Measurements from ENCODE around the gene UBXN7.

DNA sequence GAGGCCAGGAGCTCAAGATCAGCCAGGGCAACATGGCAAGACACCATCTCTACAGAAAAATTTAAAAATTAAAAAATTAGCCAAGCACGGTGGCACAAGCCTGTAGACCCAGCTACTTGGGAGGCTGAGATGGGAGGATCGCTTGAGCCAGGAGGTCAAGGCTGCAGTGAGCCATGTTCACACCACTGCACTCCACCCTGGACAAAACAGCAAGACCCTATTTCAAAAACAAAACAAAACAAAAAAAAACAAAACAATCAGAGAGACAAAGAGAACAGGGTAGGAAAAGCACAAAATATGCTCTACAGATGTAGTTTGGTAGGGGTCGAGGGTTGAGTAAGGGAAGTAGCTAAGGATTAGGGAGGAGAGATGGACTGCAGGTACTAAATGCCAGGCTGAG is 117.6 kb downstream of the UBXN7 start:
- TF ChIP-seq EZH2 (IDR thresholded peaks at IDR 0.05; ENCODE audit: borderline replicate concordance, low read depth, low read length, severe bottlenecking): no peak
- TF ChIP-seq CTCF (IDR thresholded peaks at IDR 0.05; ENCODE audit: borderline replicate concordance, extremely low read depth, low read length, poor library complexity, severe bottlenecking): no peak

Data from DND-41 (cell line).